NB4 (cell line): Measurements from ENCODE around the gene TTC1.

Source experiments
- DNase-seq: peaks from one replicate; pipeline ENCODE4 v3.0.0; 2010; ENCODE audit warnings: low read depth
- H3K4me3 ChIP-seq: one replicate; pipeline ENCODE4 v1.5.1; 2011; ENCODE audit warnings: mild to moderate bottlenecking, low read depth, low read length, moderate library complexity
- CTCF ChIP-seq: IDR thresholded peaks from one replicate; pipeline ENCODE4 v1.5.1; 2012; ENCODE audit warnings: low read depth, low read length
- MAX ChIP-seq: IDR thresholded peaks from 2 replicates; pipeline ENCODE4 v1.6.1; 2011; ENCODE audit warnings: low read depth, low read length
- MYC ChIP-seq: IDR thresholded peaks from 2 replicates; pipeline ENCODE4 v1.6.1; 2011; ENCODE audit warnings: low read depth, low read length
- POLR2A ChIP-seq: IDR thresholded peaks from 2 replicates; pipeline ENCODE4 v1.6.1; 2011; ENCODE audit warnings: mild to moderate bottlenecking; ENCODE audit not compliant: insufficient read length; ENCODE audit errors: extremely low read depth

Gene TTC1

DNA sequence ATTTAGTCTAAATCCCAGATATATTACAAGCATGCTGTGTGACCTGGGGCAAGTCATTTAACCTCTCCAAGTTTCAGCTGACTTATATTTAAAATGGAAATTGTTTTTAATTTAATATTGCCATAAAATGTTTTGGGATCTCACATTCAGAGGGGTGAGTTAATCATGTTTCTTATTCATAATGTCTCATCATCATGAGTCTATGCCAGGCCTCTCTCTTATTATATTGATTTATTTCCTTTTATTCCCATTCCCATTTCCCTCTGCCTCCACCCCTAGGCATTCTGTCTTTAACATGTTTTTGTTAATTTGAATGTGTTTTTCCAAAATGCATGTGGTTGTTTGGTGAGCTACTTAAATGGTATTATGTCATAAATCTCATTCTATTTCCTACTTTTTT lies 39.0 kb upstream of the TTC1 start:
- no peak overlapping the region for H3K4me3 ChIP-seq
- TF ChIP-seq MAX (no peak), CTCF (no peak), MYC (no peak)
- DNase-seq: no peak

DNA sequence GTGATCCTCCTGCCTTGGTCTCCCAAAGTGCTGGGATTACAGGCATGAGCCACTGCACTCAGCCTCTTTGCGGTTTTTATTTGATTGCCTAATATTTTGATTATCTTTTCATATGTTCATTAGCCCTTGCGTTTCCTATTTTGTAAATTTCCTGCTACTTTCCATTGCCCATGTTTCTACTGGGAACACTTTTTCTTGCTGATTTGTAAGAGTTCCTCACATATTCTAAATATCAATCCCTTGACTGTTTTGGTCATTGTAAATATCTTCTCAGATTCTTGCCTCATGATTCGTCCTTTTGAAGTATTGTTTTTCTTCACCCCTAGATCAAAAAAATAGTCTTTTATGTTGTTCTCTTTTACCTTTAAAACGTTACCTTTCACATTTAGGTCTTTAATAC lies 37.9 kb upstream of the TTC1 start:
- no peak overlapping the region for H3K4me3 ChIP-seq
- no peak for DNase-seq
- TF ChIP-seq POLR2A (no peak), MYC (no peak), MAX (no peak), CTCF (no peak)

DNA sequence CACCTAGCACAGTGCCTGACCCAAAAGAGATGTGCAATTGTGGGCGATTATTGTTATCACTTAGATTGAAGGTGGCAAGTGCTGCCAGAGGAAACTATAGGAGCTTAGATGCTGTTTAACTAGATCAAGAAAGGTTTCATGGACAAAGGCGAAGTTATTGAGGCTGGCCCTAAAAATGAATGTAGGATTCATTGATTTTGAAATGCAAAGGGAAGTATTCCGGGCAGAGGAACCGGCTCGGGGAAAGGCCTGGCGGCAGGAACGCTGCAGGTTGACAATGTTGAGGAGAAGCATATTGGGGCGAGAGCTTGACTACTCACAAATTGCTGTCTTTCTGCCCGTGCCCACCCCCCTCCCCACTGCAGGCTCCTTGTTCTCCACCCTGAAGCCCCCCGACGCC lies 37.4 kb upstream of the TTC1 start:
- DNase-seq: no peak
- H3K4me3 ChIP-seq: no peak overlapping the region
- no peak for TF ChIP-seq POLR2A
- TF ChIP-seq CTCF: no peak
- TF ChIP-seq MAX: no peak
- TF ChIP-seq MYC: no peak

DNA sequence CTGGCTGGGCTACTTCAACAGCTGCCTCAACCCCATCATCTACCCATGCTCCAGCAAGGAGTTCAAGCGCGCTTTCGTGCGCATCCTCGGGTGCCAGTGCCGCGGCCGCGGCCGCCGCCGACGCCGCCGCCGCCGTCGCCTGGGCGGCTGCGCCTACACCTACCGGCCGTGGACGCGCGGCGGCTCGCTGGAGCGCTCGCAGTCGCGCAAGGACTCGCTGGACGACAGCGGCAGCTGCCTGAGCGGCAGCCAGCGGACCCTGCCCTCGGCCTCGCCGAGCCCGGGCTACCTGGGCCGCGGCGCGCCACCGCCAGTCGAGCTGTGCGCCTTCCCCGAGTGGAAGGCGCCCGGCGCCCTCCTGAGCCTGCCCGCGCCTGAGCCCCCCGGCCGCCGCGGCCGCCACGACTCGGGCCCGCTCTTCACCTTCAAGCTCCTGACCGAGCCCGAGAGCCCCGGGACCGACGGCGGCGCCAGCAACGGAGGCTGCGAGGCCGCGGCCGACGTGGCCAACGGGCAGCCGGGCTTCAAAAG lies 36.9 kb upstream of the TTC1 start:
- no peak for DNase-seq

DNA sequence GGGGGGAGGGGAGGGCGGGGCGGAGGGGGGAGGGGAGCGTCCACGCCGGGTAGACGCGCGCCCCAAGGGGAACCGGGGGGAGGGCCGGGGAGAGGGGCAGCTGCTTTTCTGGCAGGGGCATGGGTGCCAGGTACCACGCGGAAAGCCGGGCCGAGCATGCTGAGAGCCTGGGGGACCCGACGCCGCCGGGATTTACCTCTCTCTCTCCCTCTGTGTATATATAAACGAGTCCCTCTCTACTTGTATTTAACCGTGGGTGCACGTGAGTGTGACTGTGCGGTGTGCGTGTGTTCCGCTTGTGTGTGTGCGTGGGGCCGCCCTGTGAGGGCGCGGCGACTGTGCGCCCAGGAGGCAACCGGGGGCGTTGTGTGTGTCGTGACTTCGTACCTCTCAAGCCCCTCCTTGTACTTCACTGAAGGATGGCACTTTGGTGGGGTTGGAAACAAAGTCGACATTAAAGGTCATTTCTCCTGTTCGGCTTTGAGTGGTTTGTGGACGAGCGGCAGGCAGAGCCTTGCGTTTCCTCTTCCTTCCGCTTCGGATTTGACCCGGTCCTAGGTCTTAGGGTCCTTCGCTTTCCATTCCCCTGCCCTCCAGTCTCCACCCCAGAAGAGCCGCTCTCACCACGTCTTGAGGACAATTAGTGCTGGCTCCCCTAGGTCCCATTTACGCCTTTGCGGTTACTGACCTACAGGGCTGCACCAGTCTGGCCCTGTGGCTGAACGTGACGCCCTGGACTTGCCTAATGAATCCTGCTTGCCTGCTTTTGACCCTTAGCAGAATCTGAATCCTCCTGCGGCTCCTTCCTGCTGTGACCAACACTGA lies 36.2 kb upstream of the TTC1 start:
- TF ChIP-seq MYC (no peak), MAX (no peak), POLR2A (no peak), CTCF (no peak)
- DNase-seq: no peak
- H3K4me3 ChIP-seq: no peak overlapping the region

More for the DNA sequence above, 36.9 kb upstream of the TTC1 start:
- TF ChIP-seq MAX: no peak
- no peak for TF ChIP-seq POLR2A
- TF ChIP-seq MYC: no peak
- TF ChIP-seq CTCF: no peak
- H3K4me3 ChIP-seq: no peak overlapping the region
